Astrocyte (in vitro differentiated cells and primary cell): Measurements from ENCODE around the gene ATXN1. TPM values are rescaled to one million over a fixed set of nuclear protein-coding genes. Genes with fewer than 3 reads are reported as not detected.

ENCODE experiments used
- DNase-seq: peaks from one replicate; pipeline ENCODE4 v3.0.0-alpha.2; 2010; ENCODE audit warnings: low read depth
- FAIRE-seq: peaks from 2 replicates; lab custom pipeline; 2011; peaks lifted over from hg19 to GRCh38; lab: Jason Lieb, UNC
- H2AFZ ChIP-seq: 2 replicates; pipeline ENCODE4 v1.6.0; 2012; ENCODE audit warnings: low read depth, low read length, inconsistent platforms
- H3K27ac ChIP-seq: 2 replicates; pipeline ENCODE4 v1.5.1; 2011; ENCODE audit warnings: low read depth, low read length, inconsistent platforms
- H3K27me3 ChIP-seq: 2 replicates; pipeline ENCODE4 v1.6.0; 2011; ENCODE audit warnings: low read length, inconsistent platforms; ENCODE audit not compliant: insufficient read depth
- H3K36me3 ChIP-seq: 2 replicates; pipeline ENCODE4 v1.5.1; 2011; ENCODE audit warnings: low read length, inconsistent platforms; ENCODE audit not compliant: insufficient read depth
- H3K4me1 ChIP-seq: 2 replicates; pipeline ENCODE4 v1.5.1; 2011; ENCODE audit warnings: low read length, inconsistent platforms; ENCODE audit not compliant: insufficient read depth
- H3K4me2 ChIP-seq: 2 replicates; pipeline ENCODE4 v1.6.0; 2012; ENCODE audit warnings: low read length, inconsistent platforms
- H3K4me3 ChIP-seq: 2 replicates; pipeline ENCODE4 v1.5.1; 2011; ENCODE audit warnings: low read depth, mild to moderate bottlenecking, low read length, inconsistent platforms; ENCODE audit not compliant: insufficient read depth
- H3K79me2 ChIP-seq: 2 replicates; pipeline ENCODE4 v1.6.0; 2012; ENCODE audit warnings: mild to moderate bottlenecking, low read length, inconsistent platforms; ENCODE audit not compliant: insufficient read depth
- H3K9ac ChIP-seq: 2 replicates; pipeline ENCODE4 v1.6.0; 2012; ENCODE audit warnings: mild to moderate bottlenecking, low read length, inconsistent platforms
- H3K9me3 ChIP-seq: 2 replicates; pipeline ENCODE4 v1.5.1; 2012; ENCODE audit warnings: low read depth, mild to moderate bottlenecking, low read length, inconsistent platforms; ENCODE audit not compliant: insufficient read depth
- H4K20me1 ChIP-seq: 2 replicates; pipeline ENCODE4 v1.6.0; 2012; ENCODE audit warnings: low read length, inconsistent platforms; ENCODE audit not compliant: insufficient read depth
- H3K27ac Mint-ChIP-seq: one replicate; pipeline ENCODE4 v1.8.0; 2021; ENCODE audit warnings: mild to moderate bottlenecking, mixed read lengths; ENCODE audit not compliant: unreplicated experiment
- H3K27me3 Mint-ChIP-seq: one replicate; pipeline ENCODE4 v1.8.0; 2021; ENCODE audit warnings: low read depth, mixed read lengths; ENCODE audit not compliant: unreplicated experiment
- H3K36me3 Mint-ChIP-seq: one replicate; pipeline ENCODE4 v1.8.0; 2021; ENCODE audit warnings: low read depth, mixed read lengths; ENCODE audit not compliant: unreplicated experiment
- H3K4me1 Mint-ChIP-seq: one replicate; pipeline ENCODE4 v1.8.0; 2021; ENCODE audit warnings: low read depth, mixed read lengths; ENCODE audit not compliant: unreplicated experiment
- H3K4me3 Mint-ChIP-seq: one replicate; pipeline ENCODE4 v1.8.0; 2021; ENCODE audit warnings: mild to moderate bottlenecking, moderate library complexity, mixed read lengths; ENCODE audit not compliant: unreplicated experiment
- H3K9me3 Mint-ChIP-seq: one replicate; pipeline ENCODE4 v1.8.0; 2021; ENCODE audit warnings: mild to moderate bottlenecking, mixed read lengths; ENCODE audit not compliant: unreplicated experiment
- CTCF ChIP-seq: IDR thresholded peaks from 2 replicates; pipeline ENCODE4 v1.5.1; 2011; ENCODE audit warnings: low read depth, mild to moderate bottlenecking, inconsistent platforms, low read length, moderate library complexity; ENCODE audit not compliant: insufficient read depth
- EZH2 ChIP-seq: IDR thresholded peaks from 2 replicates; pipeline ENCODE4 v1.6.1; 2012; ENCODE audit warnings: mild to moderate bottlenecking, low read length, inconsistent platforms; ENCODE audit not compliant: insufficient read depth
- total RNA-seq: library from RNA; stranded (reverse); gene quantifications from 2 replicates; pipeline ENCODE4 v1.2.1, GENCODE V29; 2021

The ATXN1 gene
- total RNA-seq, 1 donor from 2014 or later: 70.9 TPM

DNA sequence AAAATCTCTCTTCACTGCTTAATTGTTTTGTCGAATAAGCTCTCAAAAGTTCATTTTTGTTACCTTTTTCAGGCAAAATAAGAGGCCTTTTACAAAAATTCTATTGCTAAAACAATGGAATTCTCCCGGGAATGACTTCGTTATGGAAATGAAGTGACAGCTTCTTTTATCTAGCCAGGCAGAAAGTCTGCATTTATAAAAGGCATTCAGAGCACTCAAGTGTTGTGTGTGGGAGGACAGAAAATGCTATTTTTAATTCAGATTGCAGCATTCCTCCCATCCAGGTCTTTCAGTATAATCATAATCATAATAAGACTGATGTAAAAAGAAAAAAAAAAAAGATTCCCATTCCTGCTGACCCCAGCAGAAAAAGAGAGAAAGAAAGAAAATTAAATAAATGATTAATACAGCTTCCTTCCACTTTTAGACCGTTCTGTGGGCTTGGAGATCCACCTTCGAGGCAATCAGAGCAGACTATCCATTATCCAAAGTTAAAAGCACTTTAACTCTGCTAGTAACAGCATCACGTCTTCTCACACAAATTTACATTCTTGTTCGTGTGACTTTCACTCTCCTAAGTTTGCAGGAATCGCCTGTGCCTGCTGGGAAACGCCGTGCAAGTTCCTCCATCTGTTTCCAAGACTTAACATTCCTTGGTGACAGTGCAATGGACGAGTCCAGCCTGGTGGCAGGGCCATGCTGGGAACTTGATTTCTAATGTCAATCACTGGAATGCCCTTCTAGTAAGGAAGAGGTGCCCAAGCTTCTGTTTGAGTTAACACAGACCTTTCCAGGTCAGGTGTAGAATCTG, 264.1 kb downstream of the ATXN1 start:
- no peak overlapping the region for H3K4me3 Mint-ChIP-seq
- peak overlapping the region; percentile 65 for H3K4me2 ChIP-seq

DNA sequence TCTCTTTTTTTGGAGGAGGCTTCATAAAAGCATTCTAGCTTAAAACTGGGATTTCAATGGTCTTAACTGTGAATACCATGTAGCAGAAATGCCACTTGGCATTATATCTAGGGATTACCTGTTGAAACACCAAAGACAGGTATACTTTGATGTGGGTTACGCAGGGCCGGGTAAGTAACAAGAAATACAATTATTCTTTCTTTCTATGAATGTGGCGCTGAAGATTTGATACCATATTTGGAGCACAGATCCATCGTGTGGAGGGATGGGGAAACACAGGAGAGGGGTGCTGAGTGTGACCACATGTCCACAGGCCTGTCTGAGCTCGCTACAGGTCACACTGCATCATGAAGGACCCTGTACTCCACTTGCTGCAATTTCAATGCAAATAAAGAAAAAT, 265.1 kb downstream of the ATXN1 start:
- DNase-seq (no peak), FAIRE-seq (no peak)
- Histone ChIP-seq H3K9me3 (no peaks in the 10 kb centered on the region), H3K4me3 (no peak overlapping the region), H3K27me3 (no peaks in the 10 kb centered on the region), H3K9ac (no peak overlapping the region), H2AFZ (no peak overlapping the region), H3K79me2 (peaks cover 10% of the 10 kb centered on the region), H3K27ac (no peak overlapping the region), H3K36me3 (no peaks in the 10 kb centered on the region), H3K4me2 (no peak overlapping the region), H4K20me1 (peaks cover 33% of the 10 kb centered on the region), H3K4me1 (peaks cover 24% of the 10 kb centered on the region)
- Mint-ChIP-seq H3K4me1 (peaks cover 33% of the 10 kb centered on the region), H3K27me3 (no peaks in the 10 kb centered on the region), H3K9me3 (no peaks in the 10 kb centered on the region), H3K4me3 (no peak overlapping the region), H3K27ac (no peak overlapping the region), H3K36me3 (peaks cover 14% of the 10 kb centered on the region)
- TF ChIP-seq EZH2 (no peak), CTCF (no peak)

More for the DNA sequence above, 264.1 kb downstream of the ATXN1 start:
- Mint-ChIP-seq H3K27ac (peak overlapping the region; percentile 60), H3K36me3 (peaks cover 17% of the 10 kb centered on the region), H3K4me1 (peaks cover 33% of the 10 kb centered on the region), H3K9me3 (no peaks in the 10 kb centered on the region), H3K27me3 (no peaks in the 10 kb centered on the region)
- DNase-seq (peak; percentile 67), FAIRE-seq (peak; percentile 34)
- TF ChIP-seq CTCF: no peak
- TF ChIP-seq EZH2: no peak
- Histone ChIP-seq H4K20me1 (peaks cover 32% of the 10 kb centered on the region), H2AFZ (no peak overlapping the region), H3K79me2 (peaks cover 7% of the 10 kb centered on the region), H3K27me3 (no peaks in the 10 kb centered on the region), H3K36me3 (no peaks in the 10 kb centered on the region), H3K27ac (peak overlapping the region; percentile 19), H3K4me1 (peaks cover 24% of the 10 kb centered on the region), H3K4me3 (peak overlapping the region; percentile 16), H3K9ac (peak overlapping the region; percentile 26), H3K9me3 (no peaks in the 10 kb centered on the region)

DNA sequence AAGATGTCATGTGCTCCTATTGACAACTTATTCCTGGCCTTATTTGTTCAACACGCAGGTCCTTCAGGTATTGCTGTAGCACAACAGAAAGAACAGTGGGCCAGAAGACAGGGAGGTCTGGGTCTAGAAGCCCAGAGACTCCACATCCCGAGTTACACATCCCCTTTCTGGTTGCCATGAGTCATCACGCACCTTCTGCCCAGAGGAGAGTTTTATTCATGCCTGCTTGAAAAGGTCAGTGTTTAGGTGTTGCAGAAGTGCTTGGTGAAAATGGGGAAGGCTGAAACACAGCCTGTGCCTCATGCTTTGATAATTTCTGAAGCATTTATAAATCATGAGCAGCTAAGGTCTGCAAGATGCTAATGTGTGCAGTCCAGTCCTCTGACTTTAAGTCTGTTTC, 266.5 kb downstream of the ATXN1 start:
- Histone ChIP-seq H3K9ac (no peak overlapping the region), H4K20me1 (peaks cover 42% of the 10 kb centered on the region), H3K27ac (no peak overlapping the region), H3K4me3 (no peak overlapping the region), H3K36me3 (no peaks in the 10 kb centered on the region), H2AFZ (no peak overlapping the region), H3K79me2 (peaks cover 9% of the 10 kb centered on the region), H3K4me1 (peaks cover 24% of the 10 kb centered on the region), H3K27me3 (no peaks in the 10 kb centered on the region), H3K4me2 (peak overlapping the region; percentile 1), H3K9me3 (no peaks in the 10 kb centered on the region)
- no peak for FAIRE-seq
- Mint-ChIP-seq H3K4me3 (no peak overlapping the region), H3K27ac (no peak overlapping the region), H3K27me3 (no peaks in the 10 kb centered on the region), H3K4me1 (peaks cover 42% of the 10 kb centered on the region), H3K36me3 (peaks cover 16% of the 10 kb centered on the region), H3K9me3 (no peaks in the 10 kb centered on the region)
- TF ChIP-seq CTCF (no peak), EZH2 (no peak)
- DNase-seq: peak; percentile 54
